SKM-1 treated with dmso at 0.1 percent for 144 hours (cell line): ENCODE results near the gene S100A8.
"Not testable (repeated sequence)": the region's sequence is repeated elsewhere in the genome, so short reads cannot be mapped to it uniquely, and the experiment has no call there.

Experiments used
- DNase-seq: peaks from one replicate; lab custom pipeline; 2025; ENCODE audit not compliant: unreplicated experiment; lab: John Stamatoyannopoulos, UW

The S100A8 gene

DNA sequence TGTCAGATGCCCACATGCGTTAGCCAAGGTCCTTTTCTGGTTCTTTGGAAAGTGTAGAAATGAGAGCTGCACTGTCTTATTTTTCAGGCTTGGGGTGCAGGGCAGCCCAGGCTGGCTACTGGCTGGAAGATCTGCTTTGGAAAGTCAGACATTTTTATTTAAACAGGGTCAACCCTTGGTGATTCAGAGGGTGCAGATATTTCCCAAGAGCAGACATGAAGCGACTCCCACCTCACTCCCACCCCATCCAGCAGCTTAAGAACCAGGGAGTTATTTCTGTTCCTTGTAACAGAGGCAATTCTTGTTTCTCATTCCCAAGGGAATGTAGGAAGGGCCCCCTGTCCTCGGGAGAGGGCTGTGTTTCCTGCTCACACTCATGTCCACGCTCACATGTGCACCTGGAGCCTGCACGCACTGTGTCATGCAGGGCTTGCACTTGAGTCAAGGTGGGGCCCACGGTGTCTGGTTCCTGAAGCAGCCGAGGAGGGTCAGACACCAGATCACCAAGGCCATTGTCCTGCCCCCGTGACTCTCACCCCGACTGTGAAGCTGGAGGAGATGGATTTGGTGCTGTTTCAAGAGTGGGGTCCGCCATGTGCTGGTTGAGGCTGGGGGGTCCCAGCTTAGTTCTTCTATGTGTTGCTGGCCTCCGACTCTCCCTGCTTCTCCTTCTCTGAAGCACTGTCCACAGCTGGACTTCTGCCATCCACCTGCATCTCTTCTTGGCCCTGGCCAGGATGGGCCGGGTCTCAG lies 26.4 kb upstream of the S100A8 start:
- no peak for DNase-seq

DNA sequence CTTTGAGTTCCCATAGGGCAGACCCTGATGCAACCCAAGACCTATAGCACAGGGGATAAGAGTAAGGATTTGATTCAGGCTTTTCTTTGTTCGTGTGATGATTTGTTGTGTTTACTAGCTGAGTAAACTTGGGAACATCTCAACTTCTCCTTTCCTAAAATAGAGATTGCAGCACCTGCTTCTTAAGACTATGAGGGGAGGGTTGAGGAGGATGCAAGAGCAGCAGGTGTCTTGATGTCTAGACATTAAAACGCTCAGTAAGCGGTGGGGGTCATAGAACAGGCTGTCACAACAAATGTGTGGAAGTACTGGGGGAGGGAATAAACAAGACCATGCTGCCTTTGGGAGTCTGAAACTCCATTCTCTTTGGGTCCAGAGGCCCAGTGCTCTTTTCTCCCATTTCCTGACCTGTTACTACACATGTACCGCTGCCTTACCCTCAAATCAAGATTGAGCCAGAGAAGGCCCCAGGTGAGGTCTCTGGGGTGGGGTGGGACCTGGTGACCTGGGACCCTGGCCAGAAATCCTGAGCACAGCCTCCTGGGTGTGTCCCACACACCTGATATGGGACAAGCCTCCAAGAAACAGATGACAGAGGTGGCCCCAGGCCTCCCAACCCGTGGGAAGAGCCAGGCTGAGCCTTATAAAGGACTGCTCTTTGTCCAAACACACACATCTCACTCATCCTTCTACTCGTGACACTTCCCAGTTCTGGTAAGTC lies 25.1 kb upstream of the S100A8 start, which contains the start of gene S100A7A:
TSS of gene S100A7A (plus strand) at position 671 of the 721 bp plus-strand sequence. CDS start 1,563 bp downstream, outside the sequence.
- no peak for DNase-seq

DNA sequence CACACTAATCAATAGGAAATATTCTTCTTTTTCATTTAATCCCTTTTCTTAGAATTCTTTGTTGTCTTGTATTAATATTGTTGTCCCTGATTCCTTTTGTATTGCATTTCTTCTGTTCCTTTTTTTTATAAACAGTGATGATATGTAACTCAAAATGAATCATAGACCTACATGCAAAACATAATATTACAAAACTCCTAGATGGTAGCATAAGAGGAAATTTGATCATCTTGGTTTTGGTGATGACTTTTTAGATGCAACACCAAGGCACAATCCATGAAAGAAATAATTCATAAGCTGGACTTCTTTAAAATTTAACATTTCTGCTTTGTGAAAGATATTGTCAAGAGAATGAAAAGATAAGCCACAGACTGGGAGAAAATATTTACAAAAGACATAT lies 23.1 kb upstream of the S100A8 start:
- not testable (repeated sequence) for DNase-seq

DNA sequence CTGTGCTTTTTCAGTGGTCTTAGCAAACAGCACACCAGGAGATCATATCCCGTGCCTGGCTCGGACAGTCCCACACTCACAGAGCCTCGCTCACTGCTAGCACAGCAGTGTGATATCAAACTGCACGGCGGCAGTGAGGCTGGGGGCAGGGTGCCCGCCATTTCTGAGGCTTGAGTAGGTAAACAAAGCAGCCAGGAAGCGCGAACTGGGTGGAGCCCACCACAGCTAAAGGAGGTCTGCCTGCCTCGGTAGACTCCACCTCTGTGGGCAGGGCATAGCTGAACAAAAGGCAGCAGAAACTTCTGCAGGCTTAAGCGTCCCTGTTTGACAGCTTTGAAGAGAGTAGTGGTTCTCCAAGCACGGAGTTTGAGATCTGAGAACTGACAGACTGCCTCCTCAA lies 16.4 kb upstream of the S100A8 start:
- DNase-seq = not testable (repeated sequence)

DNA sequence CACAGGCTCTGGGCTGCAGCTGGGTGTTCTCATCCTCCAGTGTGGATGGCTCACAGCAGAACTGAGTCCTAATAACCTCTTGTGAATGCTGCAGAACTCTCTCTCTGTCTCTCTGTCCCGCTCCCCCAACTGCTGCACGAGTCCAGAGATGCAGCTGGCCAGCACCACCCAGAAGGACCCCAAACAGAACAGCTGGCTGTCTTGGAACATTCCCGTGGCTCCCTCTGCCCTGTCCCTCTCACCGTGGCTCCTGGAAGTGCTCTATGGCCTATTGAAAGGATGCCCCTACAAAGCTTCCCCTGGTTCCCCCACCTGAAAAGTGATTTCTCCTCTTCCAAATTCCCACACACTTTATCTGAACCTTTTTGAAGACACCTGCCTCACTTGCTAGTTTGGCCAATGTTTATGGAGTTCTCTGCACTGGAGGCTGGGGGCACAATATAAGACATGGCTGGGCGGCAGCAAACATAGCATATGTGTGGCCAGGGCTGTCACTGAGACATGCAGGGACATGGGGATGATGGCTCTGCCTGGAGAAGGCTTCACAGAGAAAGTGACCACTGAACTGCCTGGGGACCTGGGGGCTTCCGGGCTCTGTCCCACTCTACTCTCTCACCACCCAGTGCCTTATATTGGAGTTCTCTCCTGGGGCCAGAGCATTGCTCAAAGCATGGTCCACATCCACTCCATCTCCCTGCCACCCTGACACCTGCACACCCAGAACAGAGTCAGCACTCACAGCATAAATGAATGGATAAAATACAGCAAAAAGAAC lies 15.1 kb upstream of the S100A8 start:
- DNase-seq = not testable (repeated sequence)

- DNase-seq = peak; percentile 75
These were observed 13.9 kb upstream of the S100A8 start for GRCh38 chr1:153404768-153405167.

- DNase-seq = no peak
These were observed 13.3 kb upstream of the S100A8 start for GRCh38 chr1:153404086-153404635.

DNA sequence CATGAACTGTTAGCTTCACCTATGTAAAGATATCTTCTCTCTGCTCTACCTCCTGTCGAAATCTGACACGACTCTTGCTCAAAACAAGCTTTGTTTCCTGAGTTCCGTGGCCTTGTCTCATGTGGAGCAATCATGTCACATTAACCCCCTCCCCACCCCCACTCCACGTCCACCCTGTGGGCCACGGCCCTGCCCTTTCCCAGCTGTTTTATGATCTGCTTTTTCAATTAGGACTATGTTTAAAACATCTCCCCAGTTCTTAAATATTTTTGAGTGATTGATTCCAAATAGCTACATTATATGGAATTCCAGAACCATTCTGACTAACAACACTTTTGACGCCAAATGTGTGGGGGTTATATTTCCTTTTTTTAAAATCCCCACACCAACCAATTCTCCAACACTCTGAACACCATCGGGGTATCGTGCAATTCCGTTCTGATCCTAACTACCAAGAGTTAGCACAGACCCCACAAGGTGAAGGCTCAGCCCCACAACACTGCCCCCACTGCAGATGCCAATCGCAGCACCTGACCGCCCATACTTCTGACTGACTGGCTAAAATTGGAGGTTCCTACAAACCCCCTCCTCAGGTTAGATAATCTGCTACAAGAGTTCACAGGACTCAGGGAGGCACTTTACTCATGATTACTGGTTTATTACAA lies 12.7 kb upstream of the S100A8 start:
- DNase-seq = no peak

DNA sequence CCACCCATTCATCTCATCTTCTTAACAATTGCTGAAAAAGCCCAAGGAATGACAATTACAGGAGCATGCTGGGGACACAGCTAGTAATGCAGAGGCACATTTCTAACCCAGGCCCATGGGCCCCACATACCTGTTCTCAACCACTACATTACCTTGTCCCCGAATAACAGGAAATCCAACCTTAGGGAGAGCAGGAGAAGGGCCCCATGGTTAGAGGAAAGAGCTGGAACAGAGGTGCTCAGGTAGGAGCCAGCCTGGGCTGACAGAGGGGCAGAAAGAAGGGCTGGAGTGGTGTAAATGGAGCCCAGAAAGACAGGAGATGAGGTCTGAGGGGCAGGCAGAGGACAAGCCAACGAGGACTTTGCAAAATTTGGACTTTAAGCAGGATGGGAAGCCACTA lies 11.4 kb upstream of the S100A8 start:
- no peak for DNase-seq

DNA sequence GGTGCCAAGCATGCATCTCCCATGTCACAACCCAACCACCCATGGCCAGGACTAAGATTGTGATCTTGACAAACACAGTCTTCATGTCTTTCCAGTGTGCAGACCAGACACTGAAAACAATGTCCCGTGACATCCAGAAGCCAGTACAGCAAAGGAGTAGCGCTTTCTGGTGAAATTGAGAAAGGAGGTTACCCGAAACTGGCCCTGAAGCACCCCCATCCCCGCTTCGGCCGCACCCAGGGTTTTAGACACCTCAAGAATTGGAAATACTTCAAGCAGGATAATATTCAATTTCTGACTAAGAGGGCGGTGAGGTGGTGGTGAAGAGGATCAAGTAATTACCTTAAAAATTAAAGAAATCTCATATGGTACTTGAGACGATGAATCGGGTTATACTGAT lies 10.6 kb upstream of the S100A8 start:
- no peak for DNase-seq

GRCh38 chr1:153400244-153400643 lies 9.4 kb upstream of the S100A8 start:
- no peak for DNase-seq

- no peak for DNase-seq
These were observed 8.7 kb upstream of the S100A8 start for GRCh38 chr1:153399401-153400055.

DNA sequence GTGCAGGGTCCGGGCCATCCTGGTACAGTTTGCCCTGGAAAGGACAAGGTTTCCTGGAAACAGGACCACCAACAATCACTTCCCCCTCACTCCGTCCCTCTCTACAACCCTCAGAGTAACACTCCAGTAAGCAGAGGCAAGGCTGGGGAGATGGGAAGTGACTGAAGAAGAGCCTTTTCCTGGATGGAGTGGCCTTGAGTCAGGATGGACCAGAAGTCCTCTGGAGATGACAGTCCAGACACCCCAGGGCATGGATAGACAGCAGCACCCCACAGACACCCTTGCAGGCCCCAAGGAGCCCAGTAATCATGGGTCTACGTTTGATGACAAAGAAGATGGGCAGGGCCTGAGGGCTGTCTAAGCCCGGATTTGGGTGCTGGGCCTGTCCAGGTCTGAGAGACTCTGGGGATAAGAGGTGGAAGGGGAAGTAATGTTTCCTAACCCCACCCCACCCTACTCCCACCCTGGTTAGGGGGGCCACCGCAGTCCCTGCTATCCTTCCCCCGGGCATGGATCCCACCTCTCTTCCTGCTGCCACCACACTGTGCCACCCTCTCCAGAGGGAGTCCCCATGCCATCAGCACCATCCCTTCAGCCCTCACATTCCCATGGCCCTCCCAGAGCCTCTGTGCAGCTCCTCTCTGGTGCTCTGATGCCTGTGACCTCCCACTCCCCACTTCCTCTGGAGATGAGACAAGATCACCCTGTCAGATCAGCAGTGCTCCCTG lies 7.2 kb upstream of the S100A8 start:
- no peak for DNase-seq

- DNase-seq = no peak
These were observed 6.4 kb upstream of the S100A8 start for GRCh38 chr1:153397051-153397923.

GRCh38 chr1:153396461-153396860 lies 5.6 kb upstream of the S100A8 start:
- no peak for DNase-seq

- DNase-seq = no peak
These were observed 4.9 kb upstream of the S100A8 start for GRCh38 chr1:153395776-153396175.

DNA sequence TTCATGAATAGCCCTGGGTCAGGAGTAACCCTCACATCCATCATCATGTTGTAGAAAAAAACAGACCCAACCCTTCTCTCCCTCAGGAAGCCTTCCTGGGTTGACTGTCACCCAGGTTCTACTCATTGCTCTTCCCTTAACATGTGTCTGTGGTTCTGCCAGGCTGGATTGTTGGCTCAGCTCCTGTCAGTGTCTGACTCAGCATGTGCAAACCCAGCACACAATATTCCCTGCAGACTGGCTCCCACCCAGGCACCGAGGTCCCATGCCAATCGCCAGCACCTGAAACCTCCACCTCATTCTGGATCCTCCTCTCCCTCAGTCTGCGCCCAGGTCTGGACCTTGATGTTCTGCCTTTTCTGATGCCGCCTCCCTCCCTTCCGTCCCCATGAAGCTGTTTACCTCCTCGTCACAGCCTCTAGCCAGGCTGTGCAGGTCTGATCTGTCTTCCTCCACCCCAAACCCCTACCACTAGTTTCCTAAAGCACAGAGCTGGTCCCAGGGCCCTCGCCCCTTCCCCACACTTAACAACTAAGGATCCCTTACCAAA lies 4.3 kb upstream of the S100A8 start:
- DNase-seq = no peak

GRCh38 chr1:153394391-153394790 lies 3.5 kb upstream of the S100A8 start:
- DNase-seq = no peak
